Activated CD8-positive, alpha-beta T cell treated with anti-CD3 and anti-CD28 coated beads for 36 hours (primary cell): Measurements from ENCODE around the gene CDH5. TPM values are rescaled to one million over a fixed set of nuclear protein-coding genes. Genes with fewer than 3 reads are reported as not detected.

Experiments
- ATAC-seq: fragments of 200-7000 bp; cut with Tn5 transposase; one replicate; pipeline ENCODE4 v1.10.0; 2021; ENCODE audit warnings: mild to moderate bottlenecking, moderate library complexity
- CTCF ChIA-PET: fragments of 350-600 bp; sonication (Branson Sonifier 250); formaldehyde crosslinking; loops from one replicate; lab custom pipeline; 2021; ENCODE audit warnings: antibody characterized with exemption; lab: Charles Lee
- POLR2A ChIA-PET: fragments of 350-600 bp; sonication (Branson Sonifier 250); formaldehyde crosslinking; loops from one replicate; lab custom pipeline; 2021; ENCODE audit warnings: antibody characterized with exemption; lab: Charles Lee
- DNase-seq: peaks from one replicate; pipeline ENCODE4 v3.0.0-alpha.2; 2020
- H3K27ac Mint-ChIP-seq: one replicate; pipeline ENCODE4 v1.8.0; 2021; ENCODE audit warnings: mild to moderate bottlenecking, mixed read lengths
- H3K27me3 Mint-ChIP-seq: one replicate; pipeline ENCODE4 v1.8.0; 2021; ENCODE audit warnings: mixed read lengths
- H3K36me3 Mint-ChIP-seq: one replicate; pipeline ENCODE4 v1.8.0; 2021; ENCODE audit warnings: low read depth, mixed read lengths
- H3K4me1 Mint-ChIP-seq: one replicate; pipeline ENCODE4 v1.8.0; 2021; ENCODE audit warnings: low read depth, mixed read lengths
- H3K4me3 Mint-ChIP-seq: one replicate; pipeline ENCODE4 v1.8.0; 2021; ENCODE audit warnings: mild to moderate bottlenecking, moderate library complexity, mixed read lengths
- H3K9me3 Mint-ChIP-seq: one replicate; pipeline ENCODE4 v1.8.0; 2021; ENCODE audit warnings: mixed read lengths
- intact Hi-C: fragments of 100-400 bp; cut with micrococcal nuclease; formaldehyde crosslinking; loops from one replicate; pipeline ENCODE4 v1.10.0; 2022
- total RNA-seq, 2 experiments: library from RNA; stranded (reverse); gene quantifications; one replicate each; pipeline ENCODE4 v1.2.3, GENCODE V29; 2021
- TF ChIP-seq, protein P1 (sequence below): fragments of 200-600 bp; IDR thresholded peaks from one replicate; pipeline ENCODE4 v1.8.0; 2022; ENCODE audit warnings: antibody characterized with exemption, mild to moderate bottlenecking

Gene CDH5
- total RNA-seq, 2 experiments from 2014 or later, result not detected

DNA sequence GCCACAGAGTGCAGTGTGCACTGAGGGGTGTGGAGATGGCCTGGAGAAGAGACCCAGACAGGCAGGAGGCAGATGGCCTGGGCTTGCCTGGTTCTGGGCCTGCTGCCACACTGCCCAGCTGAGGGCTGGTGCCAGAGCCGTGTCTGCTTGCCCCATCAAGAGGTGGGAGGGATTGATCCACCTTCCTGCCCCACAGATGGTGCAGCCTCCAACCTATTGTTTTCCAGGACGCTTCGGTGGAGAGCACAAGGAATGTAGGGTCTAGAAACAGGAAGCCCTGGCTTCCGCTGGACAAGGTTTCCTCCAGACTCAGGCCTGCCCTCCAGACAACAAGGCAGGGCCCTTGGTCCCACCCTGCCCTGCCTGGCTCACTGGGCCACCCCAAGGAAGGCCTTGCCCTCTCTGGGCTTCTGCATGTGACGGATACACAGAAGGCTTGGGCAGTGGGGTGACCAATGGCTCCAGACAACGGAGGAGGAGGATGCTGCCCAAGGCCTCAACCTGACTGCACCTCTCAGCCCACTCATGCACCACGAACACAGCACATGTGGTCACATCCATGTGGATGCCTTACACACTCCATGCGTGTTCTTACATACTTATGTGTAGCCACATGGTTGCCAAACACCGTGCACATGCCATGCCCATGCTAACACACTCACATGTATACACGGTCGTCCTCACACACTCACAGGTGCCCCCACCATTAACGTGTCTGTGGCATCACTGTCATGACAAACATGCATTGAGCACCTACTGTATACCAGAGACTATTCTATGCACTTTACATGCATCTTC is 6.5 kb upstream of the CDH5 start:
- TF ChIP-seq, protein P1, sequence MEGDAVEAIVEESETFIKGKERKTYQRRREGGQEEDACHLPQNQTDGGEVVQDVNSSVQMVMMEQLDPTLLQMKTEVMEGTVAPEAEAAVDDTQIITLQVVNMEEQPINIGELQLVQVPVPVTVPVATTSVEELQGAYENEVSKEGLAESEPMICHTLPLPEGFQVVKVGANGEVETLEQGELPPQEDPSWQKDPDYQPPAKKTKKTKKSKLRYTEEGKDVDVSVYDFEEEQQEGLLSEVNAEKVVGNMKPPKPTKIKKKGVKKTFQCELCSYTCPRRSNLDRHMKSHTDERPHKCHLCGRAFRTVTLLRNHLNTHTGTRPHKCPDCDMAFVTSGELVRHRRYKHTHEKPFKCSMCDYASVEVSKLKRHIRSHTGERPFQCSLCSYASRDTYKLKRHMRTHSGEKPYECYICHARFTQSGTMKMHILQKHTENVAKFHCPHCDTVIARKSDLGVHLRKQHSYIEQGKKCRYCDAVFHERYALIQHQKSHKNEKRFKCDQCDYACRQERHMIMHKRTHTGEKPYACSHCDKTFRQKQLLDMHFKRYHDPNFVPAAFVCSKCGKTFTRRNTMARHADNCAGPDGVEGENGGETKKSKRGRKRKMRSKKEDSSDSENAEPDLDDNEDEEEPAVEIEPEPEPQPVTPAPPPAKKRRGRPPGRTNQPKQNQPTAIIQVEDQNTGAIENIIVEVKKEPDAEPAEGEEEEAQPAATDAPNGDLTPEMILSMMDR, result no peak
- POLR2A ChIA-PET, result no interaction called here
- Mint-ChIP-seq H3K9me3 (no peaks in the 10 kb centered on the region), H3K27me3 (peaks cover 38% of the 10 kb centered on the region), H3K27ac (no peak overlapping the region), H3K36me3 (no peaks in the 10 kb centered on the region), H3K4me3 (no peak overlapping the region), H3K4me1 (no peaks in the 10 kb centered on the region)
- CTCF ChIA-PET, result interaction anchor here (6.7 kb wide), 1 partner anchor 15 kb away, joined by 89 read pairs; no protein-coding TSS in a partner anchor
- DNase-seq (no peak), ATAC-seq (no peak)
- intact Hi-C loops, result no loop called here

DNA sequence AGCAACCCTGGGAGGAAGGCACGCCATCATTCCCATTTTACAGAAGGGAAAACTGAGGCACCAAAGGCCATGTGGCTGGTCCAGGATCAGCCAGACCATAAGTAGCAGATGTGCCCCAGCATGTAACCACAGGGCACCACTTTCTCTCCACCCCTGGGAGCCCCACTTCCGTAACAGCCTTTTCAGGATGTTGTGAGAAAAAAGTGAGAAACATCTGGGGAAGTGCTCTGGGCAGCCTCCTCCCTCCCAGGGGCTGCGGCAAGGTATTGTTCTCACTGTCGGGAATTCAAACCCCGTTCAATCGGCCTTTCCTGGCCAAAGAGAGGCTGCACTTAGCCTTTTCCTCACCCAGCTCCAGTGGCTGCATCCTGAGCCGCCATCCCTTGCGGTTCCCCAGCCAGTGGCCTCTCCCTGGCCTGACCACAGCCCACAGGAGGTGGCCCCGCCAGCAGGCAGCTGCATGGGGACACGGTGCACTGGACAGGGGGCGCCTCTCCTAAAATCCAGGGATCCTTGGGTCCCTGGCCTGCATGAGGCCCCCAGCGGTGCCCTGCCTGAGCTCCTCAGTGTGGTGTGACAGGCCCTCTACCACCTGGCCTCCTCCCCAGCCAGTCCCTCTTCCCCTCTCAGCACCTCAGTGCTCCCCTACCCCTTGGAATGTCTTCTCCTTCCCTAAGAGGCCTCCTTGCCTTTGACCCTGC is 5.7 kb upstream of the CDH5 start:
- ATAC-seq (no peak), DNase-seq (no peak)
- no peaks in the 10 kb centered on the region for H3K9me3 Mint-ChIP-seq
- H3K27ac Mint-ChIP-seq, result no peak overlapping the region
- no peak overlapping the region for H3K4me3 Mint-ChIP-seq
- H3K27me3 Mint-ChIP-seq, result peaks cover 44% of the 10 kb centered on the region
- ChIA-PET CTCF (no interaction called here), POLR2A (no interaction called here)
- TF ChIP-seq, protein P1, result no peak
- H3K36me3 Mint-ChIP-seq, result no peaks in the 10 kb centered on the region
- intact Hi-C loops, result no loop called here
- H3K4me1 Mint-ChIP-seq, result no peaks in the 10 kb centered on the region

DNA sequence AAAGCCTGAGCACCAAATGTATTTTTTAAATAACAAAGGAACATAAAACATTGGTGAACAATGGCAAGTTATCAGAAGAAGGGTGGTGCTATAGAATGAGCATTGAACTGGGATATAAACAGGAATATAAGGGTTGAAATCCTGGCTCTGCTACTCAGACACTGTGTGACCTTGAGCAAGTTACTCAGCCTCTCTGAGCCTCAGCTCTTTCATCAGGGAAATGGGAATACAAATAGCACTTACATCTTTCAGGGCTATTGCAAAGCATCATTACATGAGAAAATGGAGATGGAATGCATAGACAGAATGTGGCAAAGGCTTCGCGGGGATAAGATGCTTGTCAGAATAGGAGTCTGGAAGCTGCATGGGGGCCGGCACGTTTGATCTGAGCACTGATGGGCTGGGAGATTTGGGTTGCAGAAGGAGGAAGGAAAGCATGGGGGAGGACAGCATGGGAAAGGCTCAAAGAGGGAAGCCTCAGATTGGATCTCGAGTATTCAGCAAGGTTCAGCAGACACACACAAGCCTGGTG is 4.8 kb upstream of the CDH5 start:
- Mint-ChIP-seq H3K4me1 (no peaks in the 10 kb centered on the region), H3K27me3 (peaks cover 43% of the 10 kb centered on the region), H3K4me3 (no peak overlapping the region), H3K36me3 (no peaks in the 10 kb centered on the region), H3K9me3 (no peaks in the 10 kb centered on the region), H3K27ac (no peak overlapping the region)
- intact Hi-C loops, result no loop called here
- ChIA-PET CTCF (no interaction called here), POLR2A (no interaction called here)
- DNase-seq (no peak), ATAC-seq (no peak)
- TF ChIP-seq, protein P1, result no peak

DNA sequence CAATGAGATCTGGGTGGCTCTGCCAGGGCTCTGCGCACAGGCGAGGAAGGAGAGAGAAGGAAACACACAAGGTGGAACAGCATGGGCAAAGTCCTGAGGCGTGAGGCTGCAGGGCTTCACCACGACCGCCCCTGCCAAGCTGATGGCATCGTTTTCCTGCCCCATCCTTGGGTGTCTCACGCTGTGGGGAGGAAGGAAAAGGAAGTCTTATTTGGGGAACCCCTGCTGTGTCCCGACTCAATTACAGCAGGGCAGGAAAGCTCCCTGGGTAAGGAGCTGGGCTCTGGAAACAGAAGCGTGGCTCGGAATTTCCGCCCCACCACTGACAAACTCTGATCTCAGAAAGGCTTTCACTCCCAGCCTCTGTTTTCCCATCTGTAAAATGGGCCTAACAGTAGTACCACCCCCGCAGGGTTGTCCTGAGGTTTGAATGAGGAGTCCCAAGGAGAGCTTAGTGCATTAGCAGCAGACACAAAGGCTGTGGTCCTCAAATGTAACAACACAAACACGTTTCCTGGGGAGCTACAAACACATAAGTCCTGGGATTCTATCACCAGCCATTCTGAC is 3.2 kb upstream of the CDH5 start:
- Mint-ChIP-seq H3K27me3 (peaks cover 37% of the 10 kb centered on the region), H3K27ac (no peak overlapping the region), H3K4me3 (no peak overlapping the region), H3K36me3 (no peaks in the 10 kb centered on the region), H3K9me3 (no peaks in the 10 kb centered on the region), H3K4me1 (no peaks in the 10 kb centered on the region)
- ATAC-seq, result no peak
- POLR2A ChIA-PET, result no interaction called here
- TF ChIP-seq, protein P1, result no peak
- DNase-seq, result no peak
- intact Hi-C loops, result no loop called here
- CTCF ChIA-PET, result no interaction called here
